Pulmonary artery endothelial cell (primary cell): ENCODE measurements around the gene DYNLT3. TPM values are rescaled to one million over a fixed set of nuclear protein-coding genes. Genes with fewer than 3 reads are reported as not detected.

Experiments used
- total RNA-seq: library from RNA; depleted of rRNA; stranded (reverse); fragments of >200 nt; gene quantifications from 2 replicates; pipeline ENCODE4 v1.2.3, GENCODE V29; 2014

The DYNLT3 gene
- total RNA-seq, 1 donor from 2014 or later: 32.3 TPM

Other genes with a start within 250 kb of the DYNLT3 start
- under 0.01 TPM in 2 replicates for gene XK, start 161.8 kb downstream of the DYNLT3 start, total RNA-seq
- gene CYBB, start 67.5 kb downstream of the DYNLT3 start, total RNA-seq: not detected in 2 replicates
- gene SYTL5, start 159.0 kb upstream of the DYNLT3 start, total RNA-seq: not detected in 2 replicates